Mesenchymal stem cell (in vitro differentiated cells and primary cell): ENCODE results near the gene NMNAT3.

Experiments used
- DNase-seq: peaks from one replicate; pipeline ENCODE4 v3.0.0-alpha.2; 2013
- H2AFZ ChIP-seq: one replicate; pipeline ENCODE4 v1.6.1; 2013; ENCODE audit warnings: low read depth, mild to moderate bottlenecking, control low read depth, inconsistent platforms, low read length, moderate library complexity
- H2AK5ac ChIP-seq: 2 replicates; pipeline ENCODE4 v1.6.1; 2013; ENCODE audit warnings: low read length, moderate library complexity, mild to moderate bottlenecking, inconsistent platforms; ENCODE audit not compliant: severe bottlenecking
- H2BK120ac ChIP-seq: one replicate; pipeline ENCODE4 v1.6.1; 2013; ENCODE audit warnings: low read depth, mild to moderate bottlenecking, inconsistent platforms, low read length, moderate library complexity
- H2BK12ac ChIP-seq, 2 experiments: one replicate each; pipeline ENCODE4 v1.6.1; 2013; ENCODE audit warnings: inconsistent platforms in 2 of 2, low read length in 2 of 2, mild to moderate bottlenecking in 2 of 2, moderate library complexity in 2 of 2, control low read depth in 1 of 2
- H2BK15ac ChIP-seq: one replicate; pipeline ENCODE4 v1.6.1; 2013; ENCODE audit warnings: mild to moderate bottlenecking, low read depth, inconsistent platforms; ENCODE audit not compliant: poor library complexity, severe bottlenecking
- H2BK5ac ChIP-seq: 2 replicates; pipeline ENCODE4 v1.6.1; 2013; ENCODE audit warnings: low read depth, mild to moderate bottlenecking, low read length, control low read depth, inconsistent platforms; ENCODE audit not compliant: poor library complexity, severe bottlenecking
- H3K14ac ChIP-seq, 2 experiments: one replicate each; pipeline ENCODE4 v1.6.1; 2013; ENCODE audit warnings: inconsistent platforms in 2 of 2, low read length in 2 of 2, control low read depth in 1 of 2, mild to moderate bottlenecking in 1 of 2, moderate library complexity in 1 of 2
- H3K18ac ChIP-seq, 2 experiments: one replicate each; pipeline ENCODE4 v1.6.1; 2013; ENCODE audit warnings: inconsistent platforms in 2 of 2, low read length in 2 of 2, control low read depth in 1 of 2, low read depth in 1 of 2, mild to moderate bottlenecking in 1 of 2
- H3K23ac ChIP-seq, 2 experiments: one replicate each; pipeline ENCODE4 v1.6.1; 2013; ENCODE audit warnings: inconsistent platforms in 2 of 2, low read length in 2 of 2, mild to moderate bottlenecking in 2 of 2, moderate library complexity in 2 of 2, control low read depth in 1 of 2
- H3K27ac ChIP-seq: 2 replicates; pipeline ENCODE4 v1.5.1; 2013; ENCODE audit warnings: mild to moderate bottlenecking, moderate library complexity, low read length, control low read depth, inconsistent platforms; ENCODE audit not compliant: poor library complexity, severe bottlenecking
- H3K27me3 ChIP-seq, 2 experiments: 2 replicates each; pipeline versions ENCODE4 v1.6.1 to v1.7.0; 2013; ENCODE audit warnings: low read length in 2 of 2, mild to moderate bottlenecking in 2 of 2, moderate library complexity in 2 of 2, control low read depth in 1 of 2, inconsistent platforms in 1 of 2; ENCODE audit not compliant: control insufficient read depth in 1 of 2, insufficient read depth in 1 of 2
- H3K36me3 ChIP-seq, 2 experiments: 2 replicates each; pipeline versions ENCODE4 v1.6.1 to v1.7.0; 2013; ENCODE audit warnings: low read length in 2 of 2, control low read depth in 1 of 2, inconsistent platforms in 1 of 2, low read depth in 1 of 2, mild to moderate bottlenecking in 1 of 2; ENCODE audit not compliant: insufficient read depth in 2 of 2, control insufficient read depth in 1 of 2
- H3K4ac ChIP-seq, 2 experiments: one replicate each; pipeline ENCODE4 v1.6.1; 2013; ENCODE audit warnings: inconsistent platforms in 2 of 2, low read length in 2 of 2, mild to moderate bottlenecking in 2 of 2, moderate library complexity in 2 of 2, control low read depth in 1 of 2, low read depth in 1 of 2
- H3K4me1 ChIP-seq: 2 replicates; pipeline ENCODE4 v1.6.1; 2013; ENCODE audit warnings: low read depth, low read length, control low read depth; ENCODE audit not compliant: control insufficient read depth, insufficient read depth
- H3K4me2 ChIP-seq: 2 replicates; pipeline ENCODE4 v1.6.1; 2013; ENCODE audit warnings: low read length, mild to moderate bottlenecking, inconsistent platforms; ENCODE audit not compliant: poor library complexity, severe bottlenecking
- H3K4me3 ChIP-seq, 2 experiments: 2 replicates each; pipeline versions ENCODE4 v1.5.1 to v1.7.0; 2013; ENCODE audit warnings: low read length in 2 of 2, mild to moderate bottlenecking in 2 of 2, control low read depth in 1 of 2, low read depth in 1 of 2; ENCODE audit not compliant: insufficient read depth in 1 of 2
- H3K79me1 ChIP-seq: replicated peaks from 2 replicates; pipeline ENCODE4 v1.6.1; 2013; ENCODE audit warnings: mild to moderate bottlenecking, control low read depth, low read length, inconsistent platforms; ENCODE audit not compliant: poor library complexity, severe bottlenecking
- H3K9ac ChIP-seq: 2 replicates; pipeline ENCODE4 v1.7.0; 2013; ENCODE audit warnings: mild to moderate bottlenecking, low read length, moderate library complexity
- H3K9me3 ChIP-seq: 2 replicates; pipeline ENCODE4 v1.7.0; 2013; ENCODE audit warnings: mild to moderate bottlenecking, low read length; ENCODE audit not compliant: control insufficient read depth
- H4K8ac ChIP-seq: one replicate; pipeline ENCODE4 v1.6.1; 2013; ENCODE audit warnings: inconsistent platforms, mild to moderate bottlenecking, low read length, moderate library complexity
- H4K91ac ChIP-seq: one replicate; pipeline ENCODE4 v1.6.1; 2013; ENCODE audit warnings: mild to moderate bottlenecking, low read length, inconsistent platforms
- WGBS: methylation state at CpG from one replicate; pipeline ENCODE4 v1.1.7; 2013; ENCODE audit warnings: mixed read lengths; 5-methylcytosine and 5-hydroxymethylcytosine counted together

The NMNAT3 gene

GRCh38 chr3:139533781-139534454 lies 143.9 kb downstream of the NMNAT3 start:
- H2AFZ ChIP-seq, result no peak overlapping the region
- no peak overlapping the region for H3K4me3 ChIP-seq
- no peak overlapping the region for H4K91ac ChIP-seq
- H3K4me1 ChIP-seq, result peaks cover 8% of the 10 kb centered on the region
- H3K9me3 ChIP-seq, result no peaks in the 10 kb centered on the region
- 61% methylated on average over 15 of the region's 15 CpGs for WGBS
- H3K4ac ChIP-seq, result no peak overlapping the region
- no peak overlapping the region for H2BK120ac ChIP-seq
- no peak overlapping the region for H4K8ac ChIP-seq
- H3K18ac ChIP-seq, result no peak overlapping the region
- peaks cover 8 to 20% of the 10 kb centered on the region in 2 experiments for H3K27me3 ChIP-seq
- H3K27ac ChIP-seq, result peak overlapping the region; percentile 13
- peak; percentile 4 for DNase-seq
- no peak overlapping the region for H2BK5ac ChIP-seq
- no peak overlapping the region for H3K9ac ChIP-seq
- no peak overlapping the region for H2AK5ac ChIP-seq
- H2BK12ac ChIP-seq, result no peak overlapping the region
- no peak overlapping the region for H3K4me2 ChIP-seq
- H2BK15ac ChIP-seq, result no peak overlapping the region
- no peaks in the 10 kb centered on the region for H3K36me3 ChIP-seq
- no peaks in the 10 kb centered on the region for H3K79me1 ChIP-seq
- no peak overlapping the region for H3K23ac ChIP-seq
- no peak overlapping the region for H3K14ac ChIP-seq

- no peak overlapping the region for H3K23ac ChIP-seq
- no peak overlapping the region for H2BK12ac ChIP-seq
- H3K4ac ChIP-seq, result no peak overlapping the region
- H3K9ac ChIP-seq, result no peak overlapping the region
- no peak overlapping the region for H2AK5ac ChIP-seq
- H3K4me3 ChIP-seq, result no peak overlapping the region
- peaks cover 6% of the 10 kb centered on the region for H3K4me1 ChIP-seq
- H2AFZ ChIP-seq, result no peak overlapping the region
- no peak overlapping the region for H2BK5ac ChIP-seq
- H4K91ac ChIP-seq, result no peak overlapping the region
- no peak overlapping the region for H3K14ac ChIP-seq
- no peaks in the 10 kb centered on the region for H3K36me3 ChIP-seq
- H4K8ac ChIP-seq, result no peak overlapping the region
- H3K18ac ChIP-seq, result no peak overlapping the region
- H3K79me1 ChIP-seq, result no peaks in the 10 kb centered on the region
- no peaks in the 10 kb centered on the region for H3K9me3 ChIP-seq
- H2BK120ac ChIP-seq, result no peak overlapping the region
- DNase-seq, result no peak
- 91% methylated on average over 7 of the region's 7 CpGs for WGBS
- no peak overlapping the region for H3K27ac ChIP-seq
- H2BK15ac ChIP-seq, result no peak overlapping the region
- H3K4me2 ChIP-seq, result no peak overlapping the region
- peaks cover 0 to 14% of the 10 kb centered on the region in 2 experiments for H3K27me3 ChIP-seq
These were observed 144.8 kb downstream of the NMNAT3 start for GRCh38 chr3:139532976-139533375.

GRCh38 chr3:139530717-139531116 lies 147.1 kb downstream of the NMNAT3 start:
- H3K18ac ChIP-seq, result no peak overlapping the region
- no peak overlapping the region for H4K91ac ChIP-seq
- H3K4me1 ChIP-seq, result peaks cover 6% of the 10 kb centered on the region
- H3K4me2 ChIP-seq, result no peak overlapping the region
- no peaks in the 10 kb centered on the region for H3K36me3 ChIP-seq
- H2BK12ac ChIP-seq, result no peak overlapping the region
- H3K14ac ChIP-seq, result peak overlapping the region in 1 of 2 experiments; percentile 37
- H2AFZ ChIP-seq, result no peak overlapping the region
- no peaks in the 10 kb centered on the region for H3K79me1 ChIP-seq
- H2AK5ac ChIP-seq, result no peak overlapping the region
- H3K9ac ChIP-seq, result no peak overlapping the region
- no peak for DNase-seq
- no peak overlapping the region for H3K23ac ChIP-seq
- no peak overlapping the region for H2BK120ac ChIP-seq
- H2BK5ac ChIP-seq, result no peak overlapping the region
- 65% methylated on average over 2 of the region's 2 CpGs for WGBS
- no peak overlapping the region for H3K4me3 ChIP-seq
- H4K8ac ChIP-seq, result no peak overlapping the region
- no peak overlapping the region for H2BK15ac ChIP-seq
- no peaks in the 10 kb centered on the region for H3K9me3 ChIP-seq
- H3K4ac ChIP-seq, result no peak overlapping the region
- peaks cover 0 to 10% of the 10 kb centered on the region in 2 experiments for H3K27me3 ChIP-seq
- H3K27ac ChIP-seq, result no peak overlapping the region

- H3K9me3 ChIP-seq, result no peaks in the 10 kb centered on the region
- H3K4me1 ChIP-seq, result peaks cover 6% of the 10 kb centered on the region
- H3K14ac ChIP-seq, result no peak overlapping the region
- no peaks in the 10 kb centered on the region for H3K79me1 ChIP-seq
- no peak overlapping the region for H3K4me2 ChIP-seq
- H2BK15ac ChIP-seq, result no peak overlapping the region
- peaks cover 0 to 10% of the 10 kb centered on the region in 2 experiments for H3K27me3 ChIP-seq
- H3K27ac ChIP-seq, result no peak overlapping the region
- DNase-seq, result no peak
- no peak overlapping the region for H2BK12ac ChIP-seq
- no peak overlapping the region for H3K23ac ChIP-seq
- H4K8ac ChIP-seq, result no peak overlapping the region
- H4K91ac ChIP-seq, result no peak overlapping the region
- 91% methylated on average over 3 of the region's 4 CpGs for WGBS
- no peak overlapping the region for H3K4ac ChIP-seq
- no peak overlapping the region for H2BK5ac ChIP-seq
- no peak overlapping the region for H3K4me3 ChIP-seq
- H3K9ac ChIP-seq, result no peak overlapping the region
- no peaks in the 10 kb centered on the region for H3K36me3 ChIP-seq
- H2AFZ ChIP-seq, result no peak overlapping the region
- H2BK120ac ChIP-seq, result no peak overlapping the region
- H2AK5ac ChIP-seq, result no peak overlapping the region
- no peak overlapping the region for H3K18ac ChIP-seq
These were observed 148.1 kb downstream of the NMNAT3 start for GRCh38 chr3:139529662-139530061.
